ENCODE measurements around the gene C12orf56. TPM values are rescaled to one million over a fixed set of nuclear protein-coding genes. Genes with fewer than 3 reads are reported as not detected.

Gene C12orf56, protein sequence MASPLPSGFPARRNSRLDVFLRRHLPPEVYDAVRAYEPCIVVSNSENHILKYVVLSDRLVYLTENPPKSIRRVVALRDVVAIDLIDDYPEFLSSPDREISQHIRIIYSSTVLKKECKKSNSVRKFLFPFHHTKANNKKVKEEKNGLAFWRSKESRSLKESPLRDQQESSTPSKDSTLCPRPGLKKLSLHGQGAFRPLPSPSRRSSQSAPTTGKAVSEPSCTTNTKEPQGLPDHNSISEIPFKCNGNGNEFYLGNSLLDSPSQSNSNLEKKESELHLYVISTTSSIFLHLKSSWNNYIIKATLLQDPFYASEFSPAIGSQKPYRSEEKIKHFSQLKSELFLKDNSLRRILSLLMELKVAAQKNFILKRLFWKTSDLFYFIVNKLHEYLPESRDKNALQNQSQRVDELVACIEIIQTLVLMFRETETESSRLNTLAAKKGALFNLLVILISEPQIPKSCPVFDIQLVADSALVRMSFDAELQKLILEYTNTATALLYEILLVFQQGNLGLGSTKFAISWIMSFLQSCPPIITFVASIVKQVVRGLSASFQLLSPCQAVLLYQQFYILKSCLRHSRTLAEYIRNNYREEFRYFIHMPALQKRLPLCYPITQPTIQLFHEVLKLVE
- 0.06 TPM in 1 of 5 replicates, not detected in the others for total RNA-seq (2022; extraction: Qiagen RNA extraction; ENCODE audit: low read depth)

DNA sequence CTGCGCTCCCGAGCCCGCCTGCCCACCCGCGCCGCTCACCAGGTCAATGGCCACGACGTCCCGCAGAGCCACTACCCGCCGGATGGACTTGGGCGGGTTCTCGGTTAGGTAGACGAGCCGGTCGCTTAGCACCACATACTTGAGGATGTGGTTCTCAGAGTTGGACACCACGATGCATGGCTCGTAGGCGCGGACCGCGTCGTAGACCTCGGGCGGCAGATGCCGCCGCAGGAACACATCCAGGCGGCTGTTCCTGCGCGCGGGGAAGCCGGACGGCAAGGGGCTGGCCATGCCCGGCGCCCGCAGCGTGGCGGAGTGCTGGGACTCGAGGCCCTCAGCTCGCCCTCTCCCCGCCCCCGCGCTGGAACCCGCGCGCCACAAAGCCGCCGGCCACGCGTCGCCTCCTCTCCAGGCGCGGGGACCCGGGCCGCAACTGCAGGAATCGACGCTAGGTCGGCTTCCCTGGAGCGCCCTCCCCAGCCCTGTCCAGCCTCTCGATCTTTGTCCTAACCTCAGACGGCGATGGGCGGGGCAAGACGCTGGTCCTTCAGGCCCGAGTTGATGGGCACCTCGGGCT lies at the start of gene C12orf56:
TSS of gene C12orf56 (minus strand) at position 484 of the 577 bp plus-strand sequence. CDS start at position 291, 193 bp downstream.

GRCh38 chr12:64403707-64404469 lies 13.3 kb upstream of the C12orf56 start, which contains the start of gene XPOT:
Gene XPOT, plus strand, starts transcription at chr12:64404392. Its CDS starts 5,644 bp downstream, at chr12:64410036.

DNA sequence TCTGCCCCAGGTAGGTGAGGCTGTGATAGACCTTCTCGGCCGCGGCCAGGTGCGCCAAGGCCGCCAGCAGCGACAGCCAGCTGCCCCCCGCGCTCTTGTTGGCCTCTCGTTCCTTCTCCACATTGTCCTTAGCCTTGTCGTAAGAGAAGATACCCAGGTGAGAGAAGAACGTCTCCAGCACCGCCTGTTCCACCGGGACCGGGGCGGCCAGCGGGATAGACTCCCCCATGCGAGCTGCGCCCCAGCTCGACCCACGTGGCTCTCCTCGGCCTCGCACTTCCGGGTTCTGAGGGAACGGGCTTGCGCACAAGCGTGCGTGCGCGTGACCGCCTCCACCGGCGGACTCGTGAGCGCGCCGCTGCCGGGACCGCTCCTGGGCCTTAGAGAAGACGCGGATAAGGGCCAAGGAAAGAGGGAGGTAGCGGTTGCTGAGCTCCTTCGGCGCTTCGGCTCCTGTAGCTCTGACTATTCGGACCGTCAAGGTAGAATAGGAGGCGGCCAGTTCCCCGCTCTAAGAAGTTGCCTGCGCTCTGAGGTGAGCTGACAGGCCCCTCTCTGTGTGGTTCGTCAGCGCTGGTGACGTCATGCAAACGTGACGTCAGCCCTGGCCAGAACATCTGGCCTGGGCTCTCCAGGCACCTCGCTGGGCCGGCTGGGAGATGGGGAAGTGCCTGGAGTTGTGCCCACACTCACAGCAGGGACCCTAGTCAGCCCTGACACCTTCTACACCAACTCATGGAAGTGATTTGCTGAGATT lies 168.4 kb downstream of the C12orf56 start, which contains the start of gene KICS2:
TSS of gene KICS2 (minus strand) at position 288 of the 757 bp plus-strand sequence. CDS start at position 229, 59 bp downstream.

Other genes starting within 250 kb of the C12orf56 start
- gene KICS2, start 168.5 kb downstream of the C12orf56 start, total RNA-seq (2022; extraction: Qiagen RNA extraction; ENCODE audit: low read depth), result 6.9 to 8.6 TPM (median 8.4 TPM) in 5 replicates
- 39.9 to 55.5 TPM (median 51.1 TPM) in 5 replicates for gene XPOT, start 13.6 kb upstream of the C12orf56 start, total RNA-seq (2022; extraction: Qiagen RNA extraction; ENCODE audit: low read depth)
- gene TBK1, start 61.4 kb upstream of the C12orf56 start, total RNA-seq (2022; extraction: Qiagen RNA extraction; ENCODE audit: low read depth), result 15.0 to 30.7 TPM (median 25.2 TPM) in 5 replicates
- gene RASSF3, start 219.7 kb upstream of the C12orf56 start, total RNA-seq (2022; extraction: Qiagen RNA extraction; ENCODE audit: low read depth), result 27.0 to 31.4 TPM (median 30.7 TPM) in 5 replicates